Smooth muscle cell (in vitro differentiated cells): Measurements from ENCODE around the gene TPPP2. TPM values are rescaled to one million over a fixed set of nuclear protein-coding genes. Genes with fewer than 3 reads are reported as not detected.
"Not testable (repeated sequence)": the region's sequence is repeated elsewhere in the genome, so short reads cannot be mapped to it uniquely, and the experiment has no call there.

Experiments
- DNase-seq: peaks from one replicate; lab custom pipeline; 2025; ENCODE audit not compliant: unreplicated experiment; lab: John Stamatoyannopoulos, UW
- H2AFZ ChIP-seq: fragments of 200-600 bp; sonication (generic); 2 replicates; pipeline ENCODE4 v1.6.0; 2016; ENCODE audit warnings: antibody characterized with exemption, low read depth, mild to moderate bottlenecking
- H3F3A ChIP-seq: fragments of 200-600 bp; sonication (generic); 2 replicates; pipeline ENCODE4 v1.6.0; 2017; ENCODE audit warnings: antibody characterized with exemption, low read depth
- H3K27ac ChIP-seq: fragments of 200-600 bp; sonication (generic); 2 replicates; pipeline ENCODE4 v1.5.1; 2016; ENCODE audit warnings: low read depth, mild to moderate bottlenecking
- H3K27me3 ChIP-seq: fragments of 200-600 bp; sonication (generic); 2 replicates; pipeline ENCODE4 v1.6.1; 2016; ENCODE audit warnings: low read depth, mild to moderate bottlenecking
- H3K36me3 ChIP-seq: fragments of 200-600 bp; sonication (generic); 2 replicates; pipeline ENCODE4 v1.5.1; 2016; ENCODE audit warnings: low read depth
- H3K4me1 ChIP-seq: fragments of 200-600 bp; sonication (generic); 2 replicates; pipeline ENCODE4 v1.5.1; 2016; ENCODE audit warnings: low read depth
- H3K4me2 ChIP-seq: fragments of 200-600 bp; sonication (generic); 2 replicates; pipeline ENCODE4 v1.6.0; 2016; ENCODE audit warnings: mild to moderate bottlenecking
- H3K4me3 ChIP-seq: fragments of 200-600 bp; sonication (generic); 2 replicates; pipeline ENCODE4 v1.5.1; 2016; ENCODE audit warnings: mild to moderate bottlenecking
- H3K79me2 ChIP-seq: fragments of 200-600 bp; sonication (generic); 2 replicates; pipeline ENCODE4 v1.6.0; 2016; ENCODE audit warnings: low read depth, mild to moderate bottlenecking
- H3K9ac ChIP-seq: fragments of 200-600 bp; sonication (generic); 2 replicates; pipeline ENCODE4 v1.6.0; 2016; ENCODE audit warnings: low read depth
- H3K9me3 ChIP-seq: fragments of 200-600 bp; sonication (generic); replicated peaks from 2 replicates; pipeline ENCODE4 v1.5.1; 2016; ENCODE audit warnings: low read depth
- H4K20me1 ChIP-seq: fragments of 200-600 bp; sonication (generic); 2 replicates; pipeline ENCODE4 v1.6.0; 2016; ENCODE audit warnings: low read depth
- CTCF ChIP-seq: fragments of 200-600 bp; sonication (generic); IDR thresholded peaks from 2 replicates; pipeline ENCODE4 v1.5.1; 2017; ENCODE audit warnings: borderline replicate concordance, mild to moderate bottlenecking, antibody characterized with exemption; ENCODE audit not compliant: insufficient read depth, poor library complexity, severe bottlenecking
- WGBS: methylation state at CpG from one replicate; pipeline ENCODE4 v1.1.7; 2016; ENCODE audit warnings: low lambda C conversion rate; 5-methylcytosine and 5-hydroxymethylcytosine counted together
- polyA plus RNA-seq: library from polyadenylated mRNA; unstranded; fragments of >200 nt; fragmentation: Nextera tagmentation; extraction: Ambion mirVana; gene quantifications from 2 replicates; pipeline ENCODE4 v1.2.1, GENCODE V29; 2016
- total RNA-seq: library from RNA; depleted of rRNA; stranded (reverse); fragments of >200 nt; gene quantifications from 2 replicates; pipeline ENCODE4 v1.2.3, GENCODE V29; 2014

TPPP2 gene
- total and polyA plus RNA-seq, 2 experiments from 2014 or later, result 0.70 TPM; not detected in 1

GRCh38 chr14:21038441-21039422, 8.7 kb downstream of the TPPP2 start:
- no peaks in the 10 kb centered on the region for H4K20me1 ChIP-seq
- no peak overlapping the region for H3K9ac ChIP-seq
- peak overlapping the region; percentile 68 for H3K4me2 ChIP-seq
- H3K79me2 ChIP-seq, result no peaks in the 10 kb centered on the region
- no peak for DNase-seq
- WGBS, result 42% methylated on average over 10 of the region's 10 CpGs
- no peaks in the 10 kb centered on the region for H3K27me3 ChIP-seq
- no peak overlapping the region for H3K27ac ChIP-seq
- no peak for TF ChIP-seq CTCF
- peak overlapping the region; percentile 89 for H2AFZ ChIP-seq
- H3K4me3 ChIP-seq, result no peak overlapping the region
- no peaks in the 10 kb centered on the region for H3K9me3 ChIP-seq
- no peaks in the 10 kb centered on the region for H3K36me3 ChIP-seq
- H3F3A ChIP-seq, result no peaks in the 10 kb centered on the region
- peaks cover 4% of the 10 kb centered on the region for H3K4me1 ChIP-seq

GRCh38 chr14:21039585-21040369, 9.8 kb downstream of the TPPP2 start:
- no peaks in the 10 kb centered on the region for H3F3A ChIP-seq
- H3K9ac ChIP-seq, result no peak overlapping the region
- H4K20me1 ChIP-seq, result no peaks in the 10 kb centered on the region
- no peaks in the 10 kb centered on the region for H3K9me3 ChIP-seq
- H3K79me2 ChIP-seq, result no peaks in the 10 kb centered on the region
- no peak for DNase-seq
- H3K27ac ChIP-seq, result no peak overlapping the region
- H3K4me3 ChIP-seq, result no peak overlapping the region
- H3K4me1 ChIP-seq, result peaks cover 4% of the 10 kb centered on the region
- H3K4me2 ChIP-seq, result peak overlapping the region; percentile 68
- H3K27me3 ChIP-seq, result no peaks in the 10 kb centered on the region
- TF ChIP-seq CTCF, result peak; percentile 53
- 61% methylated on average over 8 of the region's 8 CpGs for WGBS
- H2AFZ ChIP-seq, result peak overlapping the region; percentile 89
- H3K36me3 ChIP-seq, result no peaks in the 10 kb centered on the region

- no peaks in the 10 kb centered on the region for H4K20me1 ChIP-seq
- H3K27ac ChIP-seq, result no peak overlapping the region
- H3K9me3 ChIP-seq, result no peaks in the 10 kb centered on the region
- H3K36me3 ChIP-seq, result no peaks in the 10 kb centered on the region
- no peaks in the 10 kb centered on the region for H3K27me3 ChIP-seq
- no peaks in the 10 kb centered on the region for H3F3A ChIP-seq
- no peak overlapping the region for H3K9ac ChIP-seq
- no peak for TF ChIP-seq CTCF
- WGBS, result 57% methylated on average over 8 of the region's 8 CpGs
- H3K4me3 ChIP-seq, result no peak overlapping the region
- DNase-seq, result no peak
- no peaks in the 10 kb centered on the region for H3K79me2 ChIP-seq
- H3K4me2 ChIP-seq, result no peak overlapping the region
- peaks cover 4% of the 10 kb centered on the region for H3K4me1 ChIP-seq
- H2AFZ ChIP-seq, result no peak overlapping the region
These were observed 10.4 kb downstream of the TPPP2 start for GRCh38 chr14:21040370-21040925.

- not testable (repeated sequence) for DNase-seq, H3K36me3 ChIP-seq, H3K27me3 ChIP-seq, H3F3A ChIP-seq, H4K20me1 ChIP-seq, H3K79me2 ChIP-seq, H3K4me2 ChIP-seq, H3K9me3 ChIP-seq, H3K4me1 ChIP-seq, H3K9ac ChIP-seq, H3K4me3 ChIP-seq, H2AFZ ChIP-seq
- 48% methylated on average over 3 of the region's 3 CpGs for WGBS
- H3K27ac ChIP-seq, result peak overlapping the region; percentile 86
These were observed 10.9 kb downstream of the TPPP2 start for GRCh38 chr14:21040941-21041340.
